H9 (cell line): ENCODE results near the gene SMPX. TPM values are rescaled to one million over a fixed set of nuclear protein-coding genes. Genes with fewer than 3 reads are reported as not detected.

Experiments used
- DNase-seq: peaks from one replicate; pipeline ENCODE4 v3.0.0-alpha.2; 2017
- H2AFZ ChIP-seq: one replicate; pipeline ENCODE4 v1.6.1; 2013; ENCODE audit warnings: mild to moderate bottlenecking, low read length, control low read depth, moderate library complexity
- H2AK5ac ChIP-seq: 2 replicates; pipeline ENCODE4 v1.6.1; 2013; ENCODE audit warnings: low read length, control low read depth, mixed read lengths; ENCODE audit not compliant: insufficient read length
- H2BK120ac ChIP-seq: one replicate; pipeline ENCODE4 v1.6.1; 2013; ENCODE audit warnings: low read depth, mild to moderate bottlenecking, low read length, control low read depth, inconsistent platforms; ENCODE audit not compliant: poor library complexity, severe bottlenecking
- H2BK12ac ChIP-seq: 2 replicates; pipeline ENCODE4 v1.6.1; 2013; ENCODE audit warnings: low read length, control low read depth, mixed read lengths, low read depth; ENCODE audit not compliant: insufficient read length
- H2BK15ac ChIP-seq: 2 replicates; pipeline ENCODE4 v1.6.1; 2013; ENCODE audit warnings: low read depth, low read length, control low read depth
- H2BK20ac ChIP-seq: one replicate; pipeline ENCODE4 v1.6.1; 2013; ENCODE audit warnings: low read depth, mild to moderate bottlenecking, low read length, control low read depth, inconsistent platforms; ENCODE audit not compliant: poor library complexity, severe bottlenecking
- H2BK5ac ChIP-seq: 2 replicates; pipeline ENCODE4 v1.6.1; 2013; ENCODE audit warnings: low read length, control low read depth, mixed read lengths; ENCODE audit not compliant: insufficient read length
- H3K14ac ChIP-seq: 2 replicates; pipeline ENCODE4 v1.6.1; 2013; ENCODE audit warnings: low read length, control low read depth; ENCODE audit not compliant: insufficient read depth
- H3K18ac ChIP-seq: 2 replicates; pipeline ENCODE4 v1.6.1; 2013; ENCODE audit warnings: low read depth, mild to moderate bottlenecking, mixed read lengths, low read length, control low read depth; ENCODE audit not compliant: insufficient read length
- H3K23ac ChIP-seq: 2 replicates; pipeline ENCODE4 v1.6.1; 2013; ENCODE audit warnings: low read length, control low read depth, mixed read lengths, low read depth; ENCODE audit not compliant: insufficient read length
- H3K23me2 ChIP-seq: 2 replicates; pipeline ENCODE4 v1.6.1; 2013; ENCODE audit warnings: low read depth, mild to moderate bottlenecking, mixed read lengths, low read length, control low read depth; ENCODE audit not compliant: insufficient read length, poor library complexity, severe bottlenecking
- H3K27ac ChIP-seq: 2 replicates; pipeline ENCODE4 v1.5.1; 2013; ENCODE audit warnings: low read length, control low read depth, mixed read lengths, low read depth; ENCODE audit not compliant: insufficient read length
- H3K27me3 ChIP-seq: 2 replicates; pipeline ENCODE4 v1.6.1; 2013; ENCODE audit warnings: low read length, control low read depth, inconsistent platforms; ENCODE audit not compliant: insufficient read depth
- H3K4ac ChIP-seq: 2 replicates; pipeline ENCODE4 v1.6.1; 2013; ENCODE audit warnings: low read depth, mild to moderate bottlenecking, control low read depth, inconsistent platforms, low read length, moderate library complexity
- H3K4me1 ChIP-seq: 2 replicates; pipeline ENCODE4 v1.6.1; 2013; ENCODE audit warnings: low read length, control low read depth, inconsistent platforms; ENCODE audit not compliant: insufficient read depth
- H3K4me2 ChIP-seq: 2 replicates; pipeline ENCODE4 v1.6.1; 2013; ENCODE audit warnings: low read length, control low read depth, mixed read lengths; ENCODE audit not compliant: insufficient read length, insufficient read depth
- H3K56ac ChIP-seq: 2 replicates; pipeline ENCODE4 v1.6.1; 2013; ENCODE audit warnings: low read depth, mild to moderate bottlenecking, mixed read lengths, low read length, control low read depth; ENCODE audit not compliant: insufficient read length
- H3K79me1 ChIP-seq: 2 replicates; pipeline ENCODE4 v1.6.1; 2013; ENCODE audit warnings: low read depth, mild to moderate bottlenecking, moderate library complexity, low read length, control low read depth, inconsistent platforms; ENCODE audit not compliant: insufficient read depth, poor library complexity, severe bottlenecking
- H3K79me2 ChIP-seq: 2 replicates; pipeline ENCODE4 v1.6.1; 2013; ENCODE audit warnings: low read length, control low read depth, inconsistent platforms; ENCODE audit not compliant: insufficient read depth
- H3K9ac ChIP-seq: 2 replicates; pipeline ENCODE4 v1.6.1; 2013; ENCODE audit warnings: low read length, control low read depth, mixed read lengths; ENCODE audit not compliant: insufficient read length; ENCODE audit errors: extremely low read depth
- H3K9me3 ChIP-seq: one replicate; pipeline ENCODE4 v1.6.1; 2013; ENCODE audit warnings: low read depth, low read length, inconsistent platforms; ENCODE audit not compliant: control insufficient read depth
- H3T11ph ChIP-seq: one replicate; pipeline ENCODE4 v1.6.1; 2013; ENCODE audit warnings: mild to moderate bottlenecking, low read length, control low read depth, inconsistent platforms
- H4K20me1 ChIP-seq: one replicate; pipeline ENCODE4 v1.6.1; 2013; ENCODE audit not compliant: control insufficient read depth, insufficient read length, insufficient read depth
- H4K5ac ChIP-seq: 2 replicates; pipeline ENCODE4 v1.6.1; 2013; ENCODE audit warnings: low read depth, mild to moderate bottlenecking, mixed read lengths, low read length, control low read depth; ENCODE audit not compliant: insufficient read length
- H4K8ac ChIP-seq: replicated peaks from 2 replicates; pipeline ENCODE4 v1.6.1; 2013; ENCODE audit warnings: low read length, control low read depth, mixed read lengths, low read depth; ENCODE audit not compliant: insufficient read length
- H4K91ac ChIP-seq: 2 replicates; pipeline ENCODE4 v1.6.1; 2013; ENCODE audit warnings: low read depth, mild to moderate bottlenecking, moderate library complexity, mixed read lengths, low read length, control low read depth; ENCODE audit not compliant: insufficient read length
- H3K27ac Mint-ChIP-seq, 3 experiments: 2 replicates in 2 of 3; 3 replicates in 1 of 3; pipeline ENCODE4 v1.8.0; 2020 to 2021; ENCODE audit warnings: mixed read lengths in 3 of 3, mild to moderate bottlenecking in 1 of 3, moderate library complexity in 1 of 3
- H3K27me3 Mint-ChIP-seq: 2 replicates; pipeline ENCODE4 v1.8.0; 2021; ENCODE audit warnings: low read depth, mild to moderate bottlenecking, moderate library complexity, mixed read lengths
- H3K36me3 Mint-ChIP-seq, 3 experiments: 2 replicates in 2 of 3; 3 replicates in 1 of 3; pipeline ENCODE4 v1.8.0; 2020 to 2021; ENCODE audit warnings: low read depth in 3 of 3, mixed read lengths in 3 of 3; ENCODE audit not compliant: insufficient read depth in 1 of 3
- H3K4me1 Mint-ChIP-seq, 2 experiments: 2 replicates each; pipeline ENCODE4 v1.8.0; 2020; ENCODE audit warnings: mixed read lengths in 2 of 2
- H3K4me3 Mint-ChIP-seq, 2 experiments: 2 replicates in 1 of 2; 3 replicates in 1 of 2; pipeline ENCODE4 v1.8.0; 2020 to 2021; ENCODE audit warnings: mild to moderate bottlenecking in 2 of 2, mixed read lengths in 2 of 2, moderate library complexity in 1 of 2
- H3K9me3 Mint-ChIP-seq, 2 experiments: 2 replicates in 1 of 2; 3 replicates in 1 of 2; pipeline ENCODE4 v1.8.0; 2020; ENCODE audit warnings: mild to moderate bottlenecking in 2 of 2, mixed read lengths in 2 of 2, moderate library complexity in 1 of 2
- CTCF ChIP-seq: fragments of 200-600 bp; sonication (generic); conservative IDR thresholded peaks from 3 replicates; pipeline ENCODE4 v1.8.0; 2021; ENCODE audit warnings: antibody characterized with exemption, mild to moderate bottlenecking
- WGBS: extraction: QIAGEN DNeasy Blood & Tissue Kit; methylation state at CpG from one replicate; pipeline ENCODE4 v1.1.7; 2013; ENCODE audit warnings: missing lambda C conversion rate, low lambda C conversion rate, mixed read lengths; ENCODE audit not compliant: insufficient read length; ENCODE audit errors: extremely low coverage; 5-methylcytosine and 5-hydroxymethylcytosine counted together
- total RNA-seq: library from RNA; stranded (reverse); gene quantifications from 2 replicates; pipeline ENCODE4 v1.2.1, GENCODE V29; 2021

SMPX gene
- total RNA-seq, 1 experiment from 2014 or later = not detected

- H2BK120ac ChIP-seq = no peak overlapping the region
- H2BK20ac ChIP-seq = no peak overlapping the region
- H3K56ac ChIP-seq = no peak overlapping the region
- no peak overlapping the region for H4K91ac ChIP-seq
- H3K79me2 ChIP-seq = no peaks in the 10 kb centered on the region
- H3K9me3 ChIP-seq = peaks cover 3% of the 10 kb centered on the region
- no peak overlapping the region for H3K4ac ChIP-seq
- no peak overlapping the region for H2BK15ac ChIP-seq
- H3K4me1 Mint-ChIP-seq = peaks cover 2 to 6% of the 10 kb centered on the region in 2 experiments; a peak in 3 of 4 replicates
- H2AK5ac ChIP-seq = no peak overlapping the region
- peaks cover 2 to 9% (median 2%) of the 10 kb centered on the region in 3 experiments; a peak in 4 of 7 replicates for H3K36me3 Mint-ChIP-seq
- H3K79me1 ChIP-seq = no peaks in the 10 kb centered on the region
- no peak overlapping the region for H3K27ac Mint-ChIP-seq
- no peak overlapping the region for H3K23ac ChIP-seq
- H2BK5ac ChIP-seq = no peak overlapping the region
- H2AFZ ChIP-seq = no peak overlapping the region
- H3K4me1 ChIP-seq = no peaks in the 10 kb centered on the region
- H3K18ac ChIP-seq = no peak overlapping the region
- DNase-seq = no peak
- H3K27me3 Mint-ChIP-seq = no peaks in the 10 kb centered on the region; the same call in 1 of the 2 replicates
- H4K8ac ChIP-seq = no peak overlapping the region
- H3K4me2 ChIP-seq = no peak overlapping the region
- no CpG with 5 or more reads among the region's 2 CpGs for WGBS
- H3K23me2 ChIP-seq = no peaks in the 10 kb centered on the region
- no peaks in the 10 kb centered on the region for H3K27me3 ChIP-seq
- H3K27ac ChIP-seq = no peak overlapping the region
- H3T11ph ChIP-seq = no peak overlapping the region
- no peaks in the 10 kb centered on the region for H4K20me1 ChIP-seq
- no peak overlapping the region for H3K9ac ChIP-seq
- H4K5ac ChIP-seq = no peak overlapping the region
- no peak overlapping the region for H2BK12ac ChIP-seq
- no peak for TF ChIP-seq CTCF
- peaks cover 10 to 53% of the 10 kb centered on the region in 2 experiments; a peak in 4 of 5 replicates for H3K9me3 Mint-ChIP-seq
- no peak overlapping the region for H3K4me3 Mint-ChIP-seq
- no peak overlapping the region for H3K14ac ChIP-seq
Measured at GRCh38 chrX:21715337-21715736, 42.6 kb downstream of the SMPX start.
